Mucosa of rectum (tissue), 2 donors: Measurements from ENCODE around the gene PRPS1L1.
A peak's percentile ranks its signal among the peaks of the same experiment; 100 is the strongest.

ENCODE experiments used
- H3K27ac ChIP-seq, 2 donors: one replicate each; pipeline ENCODE4 v1.7.0; 2013; ENCODE audit warnings: inconsistent platforms in 2 of 2, low read depth in 2 of 2, low read length in 2 of 2
- H3K27me3 ChIP-seq, 2 donors: one replicate each; pipeline ENCODE4 v1.7.0; 2013; ENCODE audit warnings: low read length in 2 of 2; ENCODE audit not compliant: control insufficient read depth in 2 of 2, insufficient read depth in 2 of 2
- H3K36me3 ChIP-seq, 2 donors: one replicate each; pipeline ENCODE4 v1.7.0; 2013; ENCODE audit warnings: low read length in 2 of 2; ENCODE audit not compliant: control insufficient read depth in 2 of 2, insufficient read depth in 2 of 2
- H3K4me1 ChIP-seq, 2 donors: one replicate each; pipeline ENCODE4 v1.7.0; 2013; ENCODE audit warnings: low read length in 2 of 2, mild to moderate bottlenecking in 1 of 2; ENCODE audit not compliant: control insufficient read depth in 2 of 2, insufficient read depth in 2 of 2
- H3K4me3 ChIP-seq, 2 donors: one replicate each; pipeline ENCODE4 v1.7.0; 2013; ENCODE audit warnings: low read length in 2 of 2
- H3K9ac ChIP-seq, 2 donors: one replicate each; pipeline ENCODE4 v1.7.0; 2013; ENCODE audit warnings: low read length in 2 of 2, low read depth in 1 of 2, mild to moderate bottlenecking in 1 of 2
- H3K9me3 ChIP-seq, 2 donors: one replicate each; pipeline ENCODE4 v1.7.0; 2013; ENCODE audit warnings: low read length in 2 of 2; ENCODE audit not compliant: control insufficient read depth in 2 of 2
- donor health status: healthy.
- donor health status: Normal muscosa, but diverticular disease.

Gene PRPS1L1

GRCh38 chr7:17990761-17991160 lies 36.9 kb downstream of the PRPS1L1 start:
- Histone ChIP-seq H3K36me3 (no peaks in the 10 kb centered on the region), H3K27ac (no peak overlapping the region), H3K9ac (no peak overlapping the region), H3K27me3 (no peaks in the 10 kb centered on the region), H3K9me3 (no peaks in the 10 kb centered on the region), H3K4me1 (peaks cover 2 to 20% of the 10 kb centered on the region in 2 donors), H3K4me3 (no peak overlapping the region)

- no peaks in the 10 kb centered on the region for H3K36me3 ChIP-seq
- no peak overlapping the region for H3K27ac ChIP-seq
- no peak overlapping the region for H3K4me3 ChIP-seq
- no peaks in the 10 kb centered on the region for H3K9me3 ChIP-seq
- no peaks in the 10 kb centered on the region for H3K27me3 ChIP-seq
- no peak overlapping the region for H3K9ac ChIP-seq
- peaks cover 10 to 29% of the 10 kb centered on the region in 2 donors for H3K4me1 ChIP-seq
Measured at GRCh38 chr7:17989546-17989945, 38.1 kb downstream of the PRPS1L1 start.

GRCh38 chr7:17988858-17989257 lies 38.8 kb downstream of the PRPS1L1 start:
- H3K36me3 ChIP-seq = no peaks in the 10 kb centered on the region
- peak overlapping the region in 1 of 2 donors; percentile 39 for H3K27ac ChIP-seq
- no peaks in the 10 kb centered on the region for H3K27me3 ChIP-seq
- no peak overlapping the region for H3K4me3 ChIP-seq
- H3K4me1 ChIP-seq = peaks cover 13 to 34% of the 10 kb centered on the region in 2 donors
- H3K9me3 ChIP-seq = no peaks in the 10 kb centered on the region
- H3K9ac ChIP-seq = no peak overlapping the region

GRCh38 chr7:17988141-17988540 lies 39.5 kb downstream of the PRPS1L1 start:
- Histone ChIP-seq H3K4me1 (peaks cover 13 to 39% of the 10 kb centered on the region in 2 donors), H3K27me3 (no peaks in the 10 kb centered on the region), H3K4me3 (no peak overlapping the region), H3K9me3 (no peaks in the 10 kb centered on the region), H3K27ac (no peak overlapping the region), H3K9ac (no peak overlapping the region), H3K36me3 (no peaks in the 10 kb centered on the region)

GRCh38 chr7:17986851-17987250 lies 40.8 kb downstream of the PRPS1L1 start:
- peaks cover 16 to 39% of the 10 kb centered on the region in 2 donors for H3K4me1 ChIP-seq
- no peaks in the 10 kb centered on the region for H3K9me3 ChIP-seq
- no peak overlapping the region for H3K9ac ChIP-seq
- no peak overlapping the region for H3K27ac ChIP-seq
- H3K27me3 ChIP-seq = no peaks in the 10 kb centered on the region
- no peaks in the 10 kb centered on the region for H3K36me3 ChIP-seq
- no peak overlapping the region for H3K4me3 ChIP-seq

- peak overlapping the region; percentile 46 to 52 for H3K27ac ChIP-seq
- H3K9ac ChIP-seq = no peak overlapping the region
- peaks cover 16 to 39% of the 10 kb centered on the region in 2 donors for H3K4me1 ChIP-seq
- no peaks in the 10 kb centered on the region for H3K36me3 ChIP-seq
- no peaks in the 10 kb centered on the region for H3K27me3 ChIP-seq
- H3K9me3 ChIP-seq = no peaks in the 10 kb centered on the region
- H3K4me3 ChIP-seq = no peak overlapping the region
Measured at GRCh38 chr7:17985473-17986239, 42.0 kb downstream of the PRPS1L1 start.

- no peaks in the 10 kb centered on the region for H3K36me3 ChIP-seq
- H3K9me3 ChIP-seq = no peaks in the 10 kb centered on the region
- H3K9ac ChIP-seq = no peak overlapping the region
- peak overlapping the region; percentile 54 to 61 for H3K27ac ChIP-seq
- H3K4me3 ChIP-seq = peak overlapping the region in 1 of 2 donors; percentile 50
- H3K4me1 ChIP-seq = peaks cover 16 to 32% of the 10 kb centered on the region in 2 donors
- no peaks in the 10 kb centered on the region for H3K27me3 ChIP-seq
Measured at GRCh38 chr7:17984288-17984687, 43.4 kb downstream of the PRPS1L1 start.

- Histone ChIP-seq H3K4me1 (peaks cover 16 to 29% of the 10 kb centered on the region in 2 donors), H3K27me3 (no peaks in the 10 kb centered on the region), H3K27ac (peak overlapping the region; percentile 54 to 61)
Measured at GRCh38 chr7:17983221-17984062, 44.2 kb downstream of the PRPS1L1 start.

GRCh38 chr7:17976952-17977351 lies 50.7 kb downstream of the PRPS1L1 start:
- Histone ChIP-seq H3K9me3 (no peaks in the 10 kb centered on the region), H3K9ac (no peak overlapping the region), H3K27me3 (no peaks in the 10 kb centered on the region), H3K27ac (no peak overlapping the region), H3K4me1 (no peaks in the 10 kb centered on the region), H3K36me3 (no peaks in the 10 kb centered on the region), H3K4me3 (no peak overlapping the region)

More at GRCh38 chr7:17983221-17984062, 44.2 kb downstream of the PRPS1L1 start:
- Histone ChIP-seq H3K4me3 (peak overlapping the region; percentile 40 to 50), H3K36me3 (no peaks in the 10 kb centered on the region), H3K9me3 (no peaks in the 10 kb centered on the region), H3K9ac (no peak overlapping the region)
